Activated T-helper 1 cell treated with Interleukin-2 at 50 U/mL for 16 hours (primary cell): ENCODE measurements around the gene GALE.
"Not testable (repeated sequence)": the region's sequence is repeated elsewhere in the genome, so short reads cannot be mapped to it uniquely, and the experiment has no call there.

Experiments
- DNase-seq: peaks from one replicate; pipeline ENCODE4 v3.0.0-alpha.2; 2020; ENCODE audit warnings: low read depth

GALE gene

DNA sequence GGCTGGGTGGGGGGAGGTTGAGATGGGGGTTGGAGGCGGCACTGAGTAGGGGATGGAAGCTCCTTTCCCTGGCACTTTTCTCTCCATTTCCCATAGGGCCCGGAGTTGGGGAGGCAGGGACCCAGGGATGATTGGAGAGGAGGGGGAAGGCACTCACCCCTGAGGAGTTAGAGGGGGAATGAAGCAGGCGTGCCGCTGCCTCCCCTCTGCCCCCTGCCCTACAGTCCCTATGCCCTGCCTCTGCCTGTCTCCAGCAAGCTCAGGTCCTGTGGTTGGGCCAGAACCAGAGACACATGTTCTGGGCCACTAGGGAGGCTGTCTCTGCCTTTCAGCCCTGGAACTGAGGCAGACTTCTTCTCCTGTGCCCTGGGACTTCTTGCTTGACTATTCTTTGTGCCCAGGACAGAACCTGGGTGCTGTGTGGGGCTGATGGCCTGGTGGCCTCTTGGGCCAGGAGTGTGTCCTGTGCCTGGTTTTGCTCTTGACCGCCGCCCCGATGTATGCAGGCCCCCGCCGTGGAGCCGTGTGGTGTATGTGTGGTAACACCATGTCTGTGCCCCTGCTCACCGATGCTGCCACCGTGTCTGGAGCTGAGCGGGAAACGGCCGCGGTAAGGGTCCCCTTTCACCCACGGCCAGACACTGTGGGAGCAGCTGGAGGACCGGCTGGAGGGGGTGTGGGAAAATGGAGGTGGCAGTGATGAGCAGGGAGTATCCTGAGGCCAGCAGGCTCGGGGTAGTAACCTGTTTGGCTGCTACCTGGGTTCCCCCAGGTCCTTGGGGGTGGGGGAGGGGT lies 8.2 kb downstream of the GALE start:
- DNase-seq = no peak

- DNase-seq = no peak
These were observed 9.0 kb downstream of the GALE start for GRCh38 chr1:23791516-23792047.

GRCh38 chr1:23790696-23791515 lies 9.6 kb downstream of the GALE start, which contains the start of gene LYPLA2:
Gene LYPLA2, plus strand, starts transcription at chr1:23791145. Its CDS starts 1,538 bp downstream, at chr1:23792683.
- peak; percentile 77 for DNase-seq

GRCh38 chr1:23788695-23789094 lies 11.9 kb downstream of the GALE start:
- no peak for DNase-seq

DNA sequence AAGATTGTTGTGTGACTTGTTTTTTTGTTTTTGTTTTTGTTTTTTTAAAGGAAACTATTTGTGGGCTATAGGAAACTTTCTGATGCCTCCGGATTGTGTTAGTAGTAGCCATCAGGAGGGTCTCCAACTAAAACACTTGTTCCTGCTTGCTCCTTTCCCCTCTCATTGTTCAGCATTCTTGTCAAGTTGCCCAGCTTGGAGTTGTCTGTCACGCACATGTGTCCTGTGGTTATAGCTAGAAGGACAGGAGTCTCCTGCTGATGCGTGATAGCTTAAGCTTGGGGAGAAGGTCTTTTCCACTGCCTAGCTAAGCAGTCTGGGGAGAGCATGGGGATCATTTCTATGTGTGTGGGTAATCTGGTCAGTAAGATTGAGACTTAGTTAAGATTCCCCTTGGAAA lies 12.9 kb downstream of the GALE start:
- no peak for DNase-seq

DNA sequence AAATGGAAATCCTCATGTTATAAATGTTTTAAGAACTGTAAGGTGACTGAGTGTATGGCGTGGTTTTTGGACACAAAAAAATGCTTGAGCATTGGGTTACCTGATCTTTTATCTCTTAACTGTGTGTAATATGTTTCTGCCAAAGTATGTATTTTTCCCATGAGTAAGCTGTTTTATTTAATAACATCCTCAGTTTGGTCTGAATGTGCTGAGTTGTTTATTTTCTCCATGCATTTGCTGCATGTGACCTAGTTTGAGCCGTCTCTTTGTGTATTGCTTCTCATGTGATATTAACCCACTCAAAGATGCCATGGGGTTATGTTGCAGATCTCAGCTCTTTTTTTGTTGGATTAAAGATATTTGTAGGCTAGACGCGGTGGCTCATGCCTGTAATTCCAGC lies 15.7 kb downstream of the GALE start:
- no peak for DNase-seq

- not testable (repeated sequence) for DNase-seq
These were observed 17.4 kb downstream of the GALE start for GRCh38 chr1:23783141-23783540.

- no peak for DNase-seq
These were observed 20.7 kb downstream of the GALE start for GRCh38 chr1:23779826-23780371.

DNA sequence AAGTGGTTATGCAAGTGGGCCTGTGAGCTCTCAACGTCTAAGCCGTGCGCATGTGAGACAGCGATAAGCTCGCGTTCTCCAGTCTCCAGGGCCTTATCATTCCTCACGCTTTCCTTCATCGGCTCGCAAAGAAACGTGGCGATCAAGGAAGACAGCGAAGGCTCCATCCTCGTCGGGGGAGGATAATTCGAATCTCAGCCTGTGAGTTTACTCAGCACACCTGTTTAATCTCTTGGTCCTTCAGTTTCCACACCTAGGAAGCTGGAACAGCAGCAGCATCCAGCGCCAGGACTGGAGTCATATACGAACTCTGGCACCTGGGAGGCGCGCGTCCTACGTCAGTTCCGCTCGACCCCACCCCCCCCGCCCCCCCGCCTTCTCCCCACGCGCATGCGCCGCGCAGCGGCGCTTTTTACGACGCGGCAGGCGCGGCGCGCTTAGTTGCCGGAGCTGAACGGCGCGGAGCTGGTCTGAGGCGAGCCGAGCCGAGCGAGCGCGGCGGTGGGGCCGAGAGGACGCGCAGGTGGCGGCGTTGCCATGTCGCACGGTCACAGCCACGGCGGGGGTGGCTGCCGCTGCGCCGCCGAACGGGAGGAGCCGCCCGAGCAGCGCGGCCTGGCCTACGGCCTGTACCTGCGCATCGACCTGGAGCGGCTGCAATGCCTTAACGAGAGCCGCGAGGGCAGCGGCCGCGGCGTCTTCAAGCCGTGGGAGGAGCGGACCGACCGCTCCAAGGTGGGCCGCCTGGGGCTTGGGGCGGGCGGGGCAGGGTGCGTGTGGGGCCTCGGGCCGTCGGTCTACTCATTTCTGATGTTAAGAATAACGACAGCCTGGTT lies 22.4 kb downstream of the GALE start, which contains the start of gene PITHD1:
Gene PITHD1, plus strand, starts transcription at position 440 of the 836 bp plus-strand sequence. Its CDS starts 98 bp downstream, at position 538.
- DNase-seq = peak; percentile 72

DNA sequence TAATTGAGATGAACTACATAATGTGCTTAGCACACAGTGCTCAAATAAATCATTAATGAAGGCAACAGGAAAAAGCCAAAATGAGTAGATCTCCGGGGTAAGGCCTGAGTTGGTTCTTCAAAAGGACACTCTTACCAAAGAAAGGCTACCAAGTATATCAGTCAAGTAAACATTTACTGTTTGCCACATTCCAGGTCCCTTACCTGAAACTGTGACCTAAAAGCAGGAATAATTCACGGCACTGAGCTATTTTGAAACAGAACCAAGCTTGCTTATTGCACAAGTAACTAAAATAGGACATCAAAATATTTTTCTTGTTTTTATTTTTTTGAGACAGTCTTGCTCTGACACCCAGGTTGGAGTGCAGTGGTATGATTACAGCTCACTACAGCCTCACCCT lies 24.3 kb downstream of the GALE start:
- no peak for DNase-seq

DNA sequence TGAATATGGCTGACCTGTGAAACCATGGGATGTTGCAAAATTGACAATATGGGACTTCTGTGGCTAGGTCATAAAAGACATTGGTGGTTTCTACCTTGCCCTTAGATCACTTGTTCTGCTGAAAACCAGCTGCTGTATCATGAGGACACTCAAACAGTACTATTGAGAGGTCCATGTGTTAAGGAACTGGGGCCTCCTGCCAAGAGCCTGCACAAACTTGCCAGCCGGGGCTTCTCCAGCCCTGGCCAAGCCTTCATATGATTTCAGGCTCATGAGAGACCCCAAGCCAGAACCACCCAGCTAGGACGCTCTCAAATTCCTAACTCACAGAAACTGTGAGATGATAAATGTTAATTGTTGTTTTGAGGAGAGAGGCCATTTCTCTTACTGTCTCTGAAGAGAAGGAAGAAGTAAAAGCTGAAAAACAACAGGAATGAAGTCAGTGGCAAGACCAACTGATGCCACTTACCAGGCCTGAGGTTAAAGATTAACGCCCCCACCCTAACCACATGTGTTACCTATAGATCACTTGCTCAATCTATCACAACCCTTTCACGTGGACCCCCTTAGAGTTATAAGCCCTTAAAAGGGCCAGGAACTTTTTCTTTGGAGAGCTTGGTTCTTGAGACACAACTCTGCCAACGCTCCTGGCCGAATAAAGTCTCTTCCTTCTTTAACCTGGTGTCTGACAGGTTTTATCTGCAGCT lies 26.2 kb downstream of the GALE start:
- no peak for DNase-seq

DNA sequence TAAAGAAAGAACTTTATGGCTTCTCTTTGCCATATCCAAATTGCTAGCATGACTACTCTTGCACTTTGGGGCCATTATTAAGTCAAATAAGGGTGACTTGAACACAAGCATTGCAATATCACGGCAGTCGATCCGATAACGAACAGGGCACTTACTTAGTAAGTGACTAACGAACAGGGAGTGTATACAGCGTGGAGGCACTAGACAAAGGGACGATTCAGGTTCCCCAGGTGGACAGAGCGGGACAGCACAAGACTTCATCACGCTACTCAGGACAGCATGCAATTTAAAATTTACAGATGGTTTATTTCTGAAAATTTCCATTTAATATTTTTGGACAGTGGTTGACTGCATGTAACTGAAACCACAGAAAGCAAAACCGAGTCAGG lies 27.7 kb downstream of the GALE start:
- no peak for DNase-seq

- DNase-seq = peak; percentile 67
These were observed 28.3 kb downstream of the GALE start for GRCh38 chr1:23772049-23772853.

DNA sequence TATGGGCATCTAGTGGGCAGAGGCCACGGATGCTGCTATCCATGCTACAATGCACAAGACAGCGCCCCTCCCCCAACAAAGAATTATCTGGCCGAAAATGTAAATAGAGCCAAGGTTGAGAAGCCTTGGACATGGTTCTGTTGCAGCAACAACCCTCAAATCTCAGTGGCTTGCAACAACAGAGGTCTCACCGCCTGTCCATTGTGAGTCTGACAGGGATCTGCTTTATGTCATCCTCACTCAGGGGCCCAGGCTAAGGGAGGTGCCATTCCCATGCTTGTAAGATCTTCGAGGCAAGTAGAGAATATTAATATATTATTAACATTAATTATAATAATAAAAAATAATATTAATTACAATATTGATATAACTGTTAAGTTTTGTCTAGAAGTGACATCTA lies 31.8 kb downstream of the GALE start:
- DNase-seq = no peak

DNA sequence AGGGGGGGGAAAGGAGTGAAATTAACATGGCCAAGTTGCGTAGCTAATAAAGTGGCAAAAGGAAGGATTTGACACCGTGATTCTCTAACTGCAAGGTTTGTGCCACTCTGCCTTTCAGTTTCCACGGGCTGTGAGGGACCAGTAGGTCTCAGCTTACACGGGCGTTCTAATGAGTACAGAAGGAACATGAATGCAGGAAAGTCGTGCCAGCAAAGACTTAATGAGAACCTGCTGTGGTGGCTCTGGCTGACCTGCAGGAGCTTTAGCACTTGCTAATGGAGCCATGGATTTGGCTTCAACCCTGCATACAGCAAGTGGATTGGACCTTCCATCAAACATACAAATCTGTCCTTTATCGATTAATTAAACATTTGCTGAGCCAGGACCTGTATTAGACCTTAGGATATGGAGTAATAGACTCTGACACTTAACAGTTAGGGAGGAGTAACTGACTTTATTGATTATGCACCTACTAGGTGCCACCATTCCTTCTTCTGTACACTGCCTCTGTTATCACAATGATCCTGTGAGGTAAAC lies 37.4 kb downstream of the GALE start:
- no peak for DNase-seq

DNA sequence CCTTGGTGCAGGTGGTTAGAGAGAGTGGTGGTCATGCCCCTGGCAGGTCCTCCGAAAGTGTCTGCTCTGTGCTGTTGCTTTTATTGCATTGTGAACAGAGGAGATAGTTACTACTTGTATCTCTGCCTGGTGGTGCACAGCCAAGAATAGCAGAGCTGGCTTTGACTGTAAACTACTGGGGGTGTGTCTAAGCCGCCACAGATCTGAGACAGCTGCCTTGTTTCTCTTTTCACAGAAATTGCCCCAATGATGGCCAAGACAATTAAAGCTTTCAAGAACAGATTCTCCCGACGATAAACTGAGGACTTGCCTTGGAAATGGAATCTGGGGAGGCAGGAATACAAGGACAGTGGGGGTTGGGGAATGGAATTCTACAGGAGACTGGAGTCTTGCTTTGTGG lies 41.3 kb downstream of the GALE start:
- no peak for DNase-seq

- DNase-seq = no peak
These were observed 42.7 kb downstream of the GALE start for GRCh38 chr1:23757812-23758211.

DNA sequence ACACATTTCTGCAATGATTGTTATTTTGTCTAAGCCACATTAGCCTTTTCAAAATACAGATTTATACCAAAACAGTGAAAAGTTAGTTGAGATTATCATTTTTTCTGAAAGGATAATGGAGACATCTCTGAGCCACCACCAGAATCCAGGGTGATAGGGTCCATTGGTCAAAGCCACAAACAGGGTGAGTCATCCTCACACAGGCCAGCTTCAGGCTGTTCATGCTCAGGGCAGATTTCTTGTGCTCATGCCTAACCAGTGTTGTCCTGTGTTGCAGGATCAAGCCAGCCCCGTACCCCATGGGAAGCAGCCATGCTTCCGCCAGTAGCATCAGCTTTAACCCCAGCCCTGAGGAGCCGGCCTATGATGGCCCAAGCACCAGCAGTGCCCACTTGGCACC lies 43.9 kb downstream of the GALE start:
- no peak for DNase-seq

DNA sequence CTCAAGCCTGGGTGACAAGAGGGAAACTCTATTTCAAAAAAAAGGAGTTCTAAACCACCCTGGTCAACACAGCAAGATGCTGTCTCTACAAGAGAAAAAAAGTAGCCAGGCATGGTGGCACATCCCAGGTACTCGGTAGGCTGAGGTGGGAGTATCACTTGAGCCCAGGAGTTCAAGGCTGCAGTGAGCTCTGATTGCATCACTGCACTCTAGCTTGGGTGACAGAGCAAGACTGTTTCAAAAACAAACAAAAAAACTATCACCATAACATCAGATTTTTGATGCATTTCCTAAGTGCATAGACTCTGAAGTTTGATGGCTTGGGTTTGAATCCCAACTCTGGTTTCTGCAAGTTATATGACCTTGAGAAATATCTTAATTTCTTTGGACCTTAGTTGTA lies 47.6 kb downstream of the GALE start:
- no peak for DNase-seq

DNA sequence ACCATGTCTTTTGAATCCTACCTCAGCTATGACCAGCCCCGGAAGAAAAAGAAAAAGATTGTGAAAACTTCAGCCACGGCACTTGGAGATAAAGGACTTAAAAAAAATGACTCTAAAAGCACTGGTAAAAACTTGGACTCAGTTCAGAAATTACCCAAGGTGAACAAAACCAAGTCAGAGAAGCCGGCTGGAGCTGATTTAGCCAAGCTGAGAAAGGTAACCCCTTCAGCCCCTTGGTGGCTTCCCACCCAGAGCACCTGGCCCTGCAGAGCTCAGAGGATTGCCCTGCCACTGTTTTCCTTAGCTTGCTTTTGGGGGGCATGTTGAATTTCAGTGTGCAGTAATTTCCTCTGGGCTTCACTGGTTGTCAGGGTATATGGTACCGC lies 48.7 kb downstream of the GALE start:
- DNase-seq = no peak
